Testis (tissue), 3 donors: Measurements from ENCODE around the gene VSTM1. TPM values are rescaled to one million over a fixed set of nuclear protein-coding genes. Genes with fewer than 3 reads are reported as not detected.
A peak's percentile ranks its signal among the peaks of the same experiment; 100 is the strongest.

Experiments used
- DNase-seq: peaks from one replicate; pipeline ENCODE4 v3.0.0-alpha.2; 2019
- H3K27ac ChIP-seq, 2 donors: fragments of 200-600 bp; sonication (generic); one replicate each; pipeline ENCODE4 v1.5.1; 2019
- H3K27me3 ChIP-seq: fragments of 200-600 bp; sonication (generic); one replicate; pipeline ENCODE4 v1.5.1; 2019
- H3K36me3 ChIP-seq: fragments of 200-600 bp; sonication (generic); one replicate; pipeline ENCODE4 v1.5.1; 2017; ENCODE audit warnings: low read depth; ENCODE audit errors: missing control alignments
- H3K4me1 ChIP-seq: fragments of 200-600 bp; sonication (generic); one replicate; pipeline ENCODE4 v1.5.1; 2019
- H3K4me3 ChIP-seq, 2 donors: fragments of 200-600 bp; sonication (generic); one replicate each; pipeline ENCODE4 v1.5.1; 2017 to 2019
- H3K9me3 ChIP-seq: fragments of 200-600 bp; sonication (generic); one replicate; pipeline ENCODE4 v1.5.1; 2017
- CTCF ChIP-seq, 3 experiments: fragments of 450-650 bp in 2 of 3; fragments of 200-600 bp in 1 of 3; sonication (generic) in 1 of 3; IDR thresholded peaks; one replicate each; pipeline ENCODE4 v1.5.1; 2016 to 2019; ENCODE audit warnings: antibody characterized with exemption in 3 of 3, mild to moderate bottlenecking in 2 of 3, moderate library complexity in 1 of 3
- POLR2A ChIP-seq: fragments of 450-650 bp; IDR thresholded peaks from one replicate; pipeline ENCODE4 v1.6.1; 2017; ENCODE audit warnings: antibody characterized with exemption, mild to moderate bottlenecking, moderate library complexity
- WGBS, 2 donors: methylation state at CpG; one replicate each; pipeline ENCODE4 v1.1.5; 2018; 5-methylcytosine and 5-hydroxymethylcytosine counted together
- intact Hi-C: fragments of 100-400 bp; cut with DNase I; formaldehyde crosslinking; loops from one replicate; pipeline ENCODE4 v1.15.1; 2023; ENCODE audit warnings: low total_unique reads
- polyA plus RNA-seq: library from polyadenylated mRNA; stranded (reverse); fragments of 350-450 nt; fragmentation: Illumina TruSeq; extraction: RNeasy Lipid Tissue Mini Kit (QIAGEN cat#74804); gene quantifications from one replicate; pipeline ENCODE4 v1.2.3, GENCODE V29; 2014; ENCODE audit warnings: low read depth, low replicate concordance; ENCODE audit not compliant: insufficient read depth
- small RNA-seq, 2 donors: library from RNA; depleted of rRNA; stranded (forward); fragments of <200 nt; gene quantifications; one replicate each; pipeline ENCODE3, GENCODE V24; 2016
- total RNA-seq, 2 donors: library from RNA; depleted of rRNA; stranded (reverse); fragments of >200 nt; gene quantifications; one replicate each; pipeline ENCODE4 v1.2.3, GENCODE V29; 2016

Gene VSTM1
- total and polyA plus RNA-seq, 3 donors from 2014 or later = 1.4 TPM; not detected in 2

GRCh38 chr19:53993448-53993847, 70.2 kb downstream of the VSTM1 start:
- Histone ChIP-seq H3K4me3 (no peak overlapping the region), H3K27me3 (no peaks in the 10 kb centered on the region), H3K9me3 (no peaks in the 10 kb centered on the region), H3K27ac (no peak overlapping the region), H3K36me3 (no peaks in the 10 kb centered on the region), H3K4me1 (peaks cover 3% of the 10 kb centered on the region)
- WGBS, 2 donors = 37 to 76% methylated on average over 3 of the region's 3 CpGs
- intact Hi-C loops = no loop called here
- no peak for DNase-seq
- TF ChIP-seq POLR2A = no peak
- no peak for TF ChIP-seq CTCF (IDR thresholded peaks at IDR 0.05)

GRCh38 chr19:53992815-53993214, 70.9 kb downstream of the VSTM1 start:
- H3K4me3 ChIP-seq = no peak overlapping the region
- H3K9me3 ChIP-seq = no peaks in the 10 kb centered on the region
- no peak for DNase-seq
- TF ChIP-seq POLR2A = no peak
- no peak for TF ChIP-seq CTCF (IDR thresholded peaks at IDR 0.05)
- intact Hi-C loops = no loop called here
- no peak overlapping the region for H3K27ac ChIP-seq
- 19% methylated on average over 38 of the region's 43 CpGs; no CpG with 5 or more reads in 1 of the 2 donors for WGBS, 2 donors
- H3K27me3 ChIP-seq = no peaks in the 10 kb centered on the region
- H3K36me3 ChIP-seq = no peaks in the 10 kb centered on the region
- peaks cover 3% of the 10 kb centered on the region for H3K4me1 ChIP-seq

GRCh38 chr19:53992211-53992610, 71.5 kb downstream of the VSTM1 start:
- TF ChIP-seq POLR2A (no peak), CTCF (IDR thresholded peaks at IDR 0.05) (no peak)
- Histone ChIP-seq H3K4me3 (peak overlapping the region in 1 of 2 donors; percentile 36), H3K27me3 (no peaks in the 10 kb centered on the region), H3K9me3 (no peaks in the 10 kb centered on the region), H3K36me3 (no peaks in the 10 kb centered on the region), H3K4me1 (peaks cover 3% of the 10 kb centered on the region), H3K27ac (no peak overlapping the region)
- 45 to 52% methylated on average over 9 of the region's 9 CpGs for WGBS, 2 donors
- DNase-seq = no peak
- intact Hi-C loops = no loop called here

DNA sequence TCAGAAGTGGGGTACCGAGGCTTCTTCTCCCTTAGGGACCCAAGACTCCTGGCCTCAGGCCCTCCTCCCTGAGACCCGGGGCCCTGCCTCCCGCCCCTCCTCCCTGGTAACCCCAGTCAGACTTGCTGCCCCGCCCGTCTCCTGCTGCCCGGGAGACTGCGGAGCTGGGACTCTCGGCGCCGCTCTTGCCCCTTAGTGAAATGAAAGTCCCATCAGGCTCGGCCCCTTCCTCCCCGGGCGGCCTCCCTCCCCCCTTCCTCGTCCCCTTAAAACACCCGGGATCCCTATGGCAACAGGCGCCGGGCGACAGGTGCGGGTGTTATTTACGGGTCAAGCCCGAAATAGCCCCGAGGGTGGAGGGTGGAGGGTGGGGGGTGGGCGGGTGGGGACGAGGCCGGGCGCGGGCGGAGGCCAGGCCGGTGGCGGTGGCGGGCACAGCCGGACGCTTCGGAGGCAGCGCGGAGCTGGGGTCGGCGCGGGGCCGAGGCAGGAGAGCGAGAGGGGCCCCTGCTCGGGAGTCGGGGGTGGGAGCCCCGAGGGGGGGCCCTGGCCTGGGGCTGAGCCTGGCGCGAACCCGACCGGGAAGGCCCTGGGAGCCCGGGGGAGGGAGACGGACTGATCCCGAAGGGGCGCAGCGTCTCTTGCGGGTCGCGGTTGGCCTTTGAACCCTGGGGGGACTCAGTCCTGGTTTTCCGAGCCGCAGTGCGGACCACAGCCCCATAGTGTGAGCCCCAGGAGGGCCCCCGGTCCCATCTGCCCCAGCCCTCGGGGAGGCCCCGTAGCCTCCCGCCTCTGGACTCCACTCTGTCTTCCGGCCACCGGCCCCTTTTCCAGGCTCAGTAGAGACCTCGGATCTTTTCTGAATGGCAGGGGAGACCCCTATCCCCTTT, 72.2 kb downstream of the VSTM1 start, which contains the start of gene CACNG6:
Gene CACNG6 (plus strand): TSS at position 414 of the 890 bp plus-strand sequence. CDS start 1,241 bp downstream, outside the sequence.
- intact Hi-C loops = no loop called here
- TF ChIP-seq CTCF (IDR thresholded peaks at IDR 0.05) = no peak
- no peak for TF ChIP-seq POLR2A
- Histone ChIP-seq H3K4me3 (peak within 1 kb of the TSS; percentile 21 to 36), H3K9me3 (no peaks in the 10 kb centered on the region), H3K27ac (no peak within 1 kb of the TSS), H3K4me1 (peaks cover 3% of the 10 kb centered on the region), H3K27me3 (no peaks in the 10 kb centered on the region), H3K36me3 (no peaks in the 10 kb centered on the region)
- WGBS, 2 donors = 4 to 16% methylated on average over 10 to 55 of the region's 66 CpGs
- no peak for DNase-seq

Small RNAs within 50 kb of the gene (small RNA-seq; reads per million reads assigned to genes)
- 0 reads per million in 2 donors for gene AC012314.20

Other genes with a start within 250 kb of the VSTM1 start
- 1 to 10 TPM in 1 of 2 donors, under 1 TPM in 1; 0.16 to 1.5 TPM for gene NLRP12, start 239.6 kb downstream of the VSTM1 start, total RNA-seq
- gene NLRP12, start 239.6 kb downstream of the VSTM1 start, polyA plus RNA-seq = not detected
- 10 to 100 TPM; 48.7 to 57.8 TPM for gene MYADM, start 196.0 kb downstream of the VSTM1 start, total RNA-seq
- 128 TPM for gene MYADM, start 196.0 kb downstream of the VSTM1 start, polyA plus RNA-seq
- 10 to 100 TPM in 1 of 2 donors, 1 to 10 TPM in 1; 3.7 to 10.6 TPM for gene PRKCG, start 181.7 kb downstream of the VSTM1 start, total RNA-seq
- gene PRKCG, start 181.7 kb downstream of the VSTM1 start, polyA plus RNA-seq = 4.3 TPM
- under 1 TPM; 0.39 to 0.81 TPM for gene CACNG7, start 154.6 kb downstream of the VSTM1 start, total RNA-seq
- 0.53 TPM for gene CACNG7, start 154.6 kb downstream of the VSTM1 start, polyA plus RNA-seq
- under 1 TPM; 0.62 to 0.94 TPM for gene CACNG8, start 101.0 kb downstream of the VSTM1 start, total RNA-seq
- 0.36 TPM for gene CACNG8, start 101.0 kb downstream of the VSTM1 start, polyA plus RNA-seq
- gene CACNG6, start 72.3 kb downstream of the VSTM1 start, total RNA-seq = 1 to 10 TPM; 5.3 to 5.5 TPM
- 2.1 TPM for gene CACNG6, start 72.3 kb downstream of the VSTM1 start, polyA plus RNA-seq
- gene TARM1, start 17.5 kb upstream of the VSTM1 start, total RNA-seq = under 1 TPM in 1 of 2 donors, not detected in 1; 0.37 TPM
- not detected for gene TARM1, start 17.5 kb upstream of the VSTM1 start, polyA plus RNA-seq
- gene OSCAR, start 36.9 kb upstream of the VSTM1 start, total RNA-seq = 1 to 10 TPM; 1.2 to 1.7 TPM
- 1.7 TPM for gene OSCAR, start 36.9 kb upstream of the VSTM1 start, polyA plus RNA-seq
- 10 to 100 TPM; 40.0 to 55.6 TPM for gene NDUFA3, start 39.0 kb upstream of the VSTM1 start, total RNA-seq
- 251 TPM for gene NDUFA3, start 39.0 kb upstream of the VSTM1 start, polyA plus RNA-seq
- 10 to 100 TPM; 11.2 to 12.9 TPM for gene TFPT, start 51.8 kb upstream of the VSTM1 start, total RNA-seq
- gene TFPT, start 51.8 kb upstream of the VSTM1 start, polyA plus RNA-seq = 16.0 TPM
- 10 to 100 TPM; 60.1 to 66.6 TPM for gene PRPF31, start 51.9 kb upstream of the VSTM1 start, total RNA-seq
- gene PRPF31, start 51.9 kb upstream of the VSTM1 start, polyA plus RNA-seq = 56.4 TPM
- gene CNOT3, start 73.9 kb upstream of the VSTM1 start, total RNA-seq = 10 to 100 TPM; 79.3 to 79.9 TPM
- 94.3 TPM for gene CNOT3, start 73.9 kb upstream of the VSTM1 start, polyA plus RNA-seq
- gene LENG1, start 95.8 kb upstream of the VSTM1 start, total RNA-seq = 10 to 100 TPM; 10.2 to 12.8 TPM
- 20.6 TPM for gene LENG1, start 95.8 kb upstream of the VSTM1 start, polyA plus RNA-seq
- under 1 TPM; 0.31 to 0.43 TPM for gene TMC4, start 109.3 kb upstream of the VSTM1 start, total RNA-seq
- gene TMC4, start 109.3 kb upstream of the VSTM1 start, polyA plus RNA-seq = 4.1 TPM
- 100 to 1,000 TPM; 479 to 482 TPM for gene MBOAT7, start 125.7 kb upstream of the VSTM1 start, total RNA-seq
- gene MBOAT7, start 125.7 kb upstream of the VSTM1 start, polyA plus RNA-seq = 218 TPM
- gene TSEN34, start 127.4 kb upstream of the VSTM1 start, total RNA-seq = 100 to 1,000 TPM; 162 to 177 TPM
- gene TSEN34, start 127.4 kb upstream of the VSTM1 start, polyA plus RNA-seq = 73.1 TPM
- gene RPS9, start 137.0 kb upstream of the VSTM1 start, total RNA-seq = 1,000 to 10,000 TPM in 1 of 2 donors, 100 to 1,000 TPM in 1; 648 to 1,251 TPM
- 969 TPM for gene RPS9, start 137.0 kb upstream of the VSTM1 start, polyA plus RNA-seq
- gene LILRB3, start 159.1 kb upstream of the VSTM1 start, total RNA-seq = 10 to 100 TPM in 1 of 2 donors, 1 to 10 TPM in 1; 3.6 to 11.0 TPM
- 4.9 TPM for gene LILRB3, start 159.1 kb upstream of the VSTM1 start, polyA plus RNA-seq
- gene LILRA6, start 178.9 kb upstream of the VSTM1 start, total RNA-seq = 1 to 10 TPM in 1 of 2 donors, under 1 TPM in 1; 0.37 to 1.5 TPM
- 2.7 TPM for gene LILRA6, start 178.9 kb upstream of the VSTM1 start, polyA plus RNA-seq
- 1 to 10 TPM; 1.9 to 4.4 TPM for gene LILRB5, start 193.4 kb upstream of the VSTM1 start, total RNA-seq
- gene LILRB5, start 193.4 kb upstream of the VSTM1 start, polyA plus RNA-seq = 8.7 TPM
- under 1 TPM; 0.71 to 0.99 TPM for gene LILRB2, start 217.2 kb upstream of the VSTM1 start, total RNA-seq
- 3.0 TPM for gene LILRB2, start 217.2 kb upstream of the VSTM1 start, polyA plus RNA-seq
- 1 to 10 TPM; 1.1 to 1.2 TPM for gene LILRA5, start 249.3 kb upstream of the VSTM1 start, total RNA-seq
- gene LILRA5, start 249.3 kb upstream of the VSTM1 start, polyA plus RNA-seq = 1.4 TPM